ENCODE data around the gene TMCC3.

GRCh38 chr12:94594443-94594825, 55.9 kb downstream of the TMCC3 start:
- TF ChIP-seq CTCF (conservative IDR thresholded peaks at IDR 0.05; ENCODE audit: low read depth in 2 of 2): no peak
- TF ChIP-seq POLR2AphosphoS5 (IDR thresholded peaks at IDR 0.05; ENCODE audit: low read depth): no peak
- TF ChIP-seq REST (IDR thresholded peaks at IDR 0.05; ENCODE audit: unreplicated experiment): no peak
- no peak for TF ChIP-seq EZH2phosphoT487 (IDR thresholded peaks at IDR 0.05; ENCODE audit: unreplicated experiment)
- TF ChIP-seq EZH2 (IDR thresholded peaks at IDR 0.05; ENCODE audit: low read depth, unreplicated experiment): no peak
- no peak for TF ChIP-seq ZNF114 (CRISPR knock-in tag; IDR thresholded peaks at IDR 0.05)
- TF ChIP-seq STAT1 (IDR thresholded peaks at IDR 0.05; ENCODE audit: unreplicated experiment): no peak

Measured in GM23338 (cell line).